HepG2 (cell line): ENCODE measurements around the gene EEFSEC. TPM values are rescaled to one million over a fixed set of nuclear protein-coding genes. Genes with fewer than 3 reads are reported as not detected.

ENCODE experiments used
- ATAC-seq: fragments of 200-7000 bp; cut with Tn5 transposase; 3 replicates; pipeline ENCODE4 v1.9.1; 2020; ENCODE audit warnings: mild to moderate bottlenecking, moderate library complexity
- BruUV-seq: library from RNA; stranded (reverse); fragments of 400-500 nt; replicated peaks from 2 replicates; lab custom pipeline; 2021; lab: Mats Ljungman, UMichigan
- CTCF ChIA-PET: fragments of 300-600 bp; formaldehyde crosslinking; extraction: SDS; loops from one replicate; lab custom pipeline; 2021; ENCODE audit warnings: low total read pairs, inconsistent platforms, low intra/inter-chr PET ratio; lab: Yijun Ruan, JAX
- POLR2A ChIA-PET: fragments of 350-600 bp; sonication (Branson Sonifier 250); formaldehyde crosslinking; loops from one replicate; lab custom pipeline; 2020; ENCODE audit warnings: antibody characterized with exemption, inconsistent platforms; lab: Yijun Ruan, JAX
- DNase-seq: peaks from one replicate; pipeline ENCODE4 v3.0.0-alpha.2; 2015; ENCODE audit warnings: low spot score
- FAIRE-seq: peaks from 3 replicates; lab custom pipeline; 2011; peaks lifted over from hg19 to GRCh38; lab: Jason Lieb, UNC
- H2AFZ ChIP-seq: one replicate; pipeline ENCODE4 v1.6.1; 2011; ENCODE audit warnings: low read length, inconsistent platforms
- H3K27ac ChIP-seq: fragments of 300-600 bp; 3 replicates; pipeline ENCODE4 v1.8.0; 2011; ENCODE audit warnings: mixed run types, mild to moderate bottlenecking, mixed read lengths, low read length, inconsistent platforms; ENCODE audit not compliant: insufficient read depth; ENCODE audit errors: extremely low read length
- H3K27me3 ChIP-seq, 2 experiments: fragments of 200-600 bp in 1 of 2; 2 replicates in 1 of 2; 3 replicates in 1 of 2; pipeline versions ENCODE4 v1.6.0 to v1.8.0; 2011; ENCODE audit warnings: low read length in 2 of 2, mild to moderate bottlenecking in 2 of 2, moderate library complexity in 2 of 2, inconsistent platforms in 1 of 2; ENCODE audit not compliant: insufficient read depth in 2 of 2, control insufficient read depth in 1 of 2
- H3K36me3 ChIP-seq, 2 experiments: fragments of 200-600 bp in 1 of 2; replicated peaks in 1 of 2; 2 replicates in 1 of 2; 3 replicates in 1 of 2; pipeline versions ENCODE4 v1.5.1 to v1.8.0; 2011; ENCODE audit warnings: low read length in 2 of 2, inconsistent platforms in 1 of 2; ENCODE audit not compliant: insufficient read depth in 2 of 2, control insufficient read depth in 1 of 2
- H3K4me1 ChIP-seq: 2 replicates; pipeline ENCODE4 v1.5.1; 2012; ENCODE audit warnings: low read length, inconsistent platforms; ENCODE audit not compliant: insufficient read depth
- H3K4me2 ChIP-seq: 2 replicates; pipeline ENCODE4 v1.6.0; 2011; ENCODE audit warnings: low read depth, low read length, inconsistent platforms
- H3K4me3 ChIP-seq, 3 experiments: fragments of 200-600 bp in 1 of 3; sonication (generic), shearing (Covaris generic) in 1 of 3; replicated peaks in 1 of 3; 2 replicates each; pipeline ENCODE4 v1.5.1; 2011 to 2016; ENCODE audit warnings: low read length in 3 of 3, inconsistent platforms in 2 of 3, low read depth in 2 of 3, mild to moderate bottlenecking in 2 of 3, control low read depth in 1 of 3, mixed read lengths in 1 of 3; ENCODE audit not compliant: insufficient read depth in 1 of 3
- H3K79me2 ChIP-seq: one replicate; pipeline ENCODE4 v1.6.1; 2011; ENCODE audit warnings: low read length, inconsistent platforms; ENCODE audit not compliant: insufficient read depth
- H3K9ac ChIP-seq: 2 replicates; pipeline ENCODE4 v1.6.0; 2011; ENCODE audit warnings: mild to moderate bottlenecking, low read depth, low read length, inconsistent platforms; ENCODE audit not compliant: insufficient read depth
- H3K9me3 ChIP-seq: 2 replicates; pipeline ENCODE4 v1.5.1; 2012; ENCODE audit warnings: mild to moderate bottlenecking, low read length
- H4K20me1 ChIP-seq: 2 replicates; pipeline ENCODE4 v1.6.0; 2011; ENCODE audit warnings: inconsistent platforms, mild to moderate bottlenecking, low read length, moderate library complexity; ENCODE audit not compliant: insufficient read depth
- CBX5 ChIP-seq: sonication (generic); formaldehyde crosslinking; IDR thresholded peaks from 2 replicates; pipeline ENCODE4 v1.4.0; 2020; ENCODE audit warnings: missing genetic modification reagents, borderline replicate concordance
- DBP ChIP-seq: sonication (generic); formaldehyde crosslinking; IDR thresholded peaks from 2 replicates; pipeline ENCODE4 v1.4.0; 2020; ENCODE audit warnings: missing genetic modification reagents; ENCODE audit errors: not compliant biosample characterization
- DNMT3B ChIP-seq: conservative IDR thresholded peaks from 2 replicates; pipeline ENCODE4 v1.6.1; 2016; ENCODE audit warnings: missing biosample characterization, control low read depth
- FOXO4 ChIP-seq: sonication (generic); formaldehyde crosslinking; conservative IDR thresholded peaks from 2 replicates; pipeline ENCODE4 v1.8.1; 2023; ENCODE audit warnings: missing genetic modification reagents
- HMGXB4 ChIP-seq, 2 experiments: sonication (generic) in 1 of 2; formaldehyde crosslinking in 1 of 2; IDR thresholded peaks; 2 replicates each; pipeline versions ENCODE4 v1.4.0 to v1.6.1; 2018 to 2020; ENCODE audit warnings: missing genetic modification reagents in 2 of 2, borderline replicate concordance in 1 of 2, low read depth in 1 of 2, mild to moderate bottlenecking in 1 of 2, missing biosample characterization in 1 of 2
- JUND ChIP-seq: sonication (generic); formaldehyde crosslinking; IDR thresholded peaks from 2 replicates; pipeline ENCODE4 v1.8.0; 2022; ENCODE audit warnings: mild to moderate bottlenecking, missing genetic modification reagents
- MIXL1 ChIP-seq: IDR thresholded peaks from 2 replicates; pipeline ENCODE4 v1.6.1; 2016
- MYNN ChIP-seq: sonication (generic); formaldehyde crosslinking; IDR thresholded peaks from 2 replicates; pipeline ENCODE4 v1.4.0; 2020; ENCODE audit warnings: mild to moderate bottlenecking, low read depth, missing genetic modification reagents
- RFX3 ChIP-seq: IDR thresholded peaks from 2 replicates; pipeline ENCODE4 v1.6.1; 2016; ENCODE audit warnings: missing biosample characterization, missing genetic modification reagents
- TEF ChIP-seq: sonication (generic); formaldehyde crosslinking; IDR thresholded peaks from 2 replicates; pipeline ENCODE4 v1.5.0; 2020; ENCODE audit warnings: missing genetic modification reagents
- XBP1 ChIP-seq: sonication (generic); formaldehyde crosslinking; IDR thresholded peaks from 2 replicates; pipeline ENCODE4 v1.5.0; 2020; ENCODE audit warnings: missing genetic modification reagents
- ZFP37 ChIP-seq: sonication (generic); formaldehyde crosslinking; IDR thresholded peaks from 2 replicates; pipeline ENCODE4 v1.4.0; 2020; ENCODE audit warnings: missing genetic modification reagents, borderline replicate concordance
- ZNF747 ChIP-seq: sonication (generic); formaldehyde crosslinking; IDR thresholded peaks from 2 replicates; pipeline ENCODE4 v1.8.1; 2023; ENCODE audit warnings: missing genetic modification reagents, mild to moderate bottlenecking, borderline replicate concordance
- ZSCAN30 ChIP-seq: sonication (generic); formaldehyde crosslinking; IDR thresholded peaks from 2 replicates; pipeline ENCODE4 v1.5.0; 2020; ENCODE audit warnings: mild to moderate bottlenecking, missing genetic modification reagents
- ZXDC ChIP-seq: sonication (generic); formaldehyde crosslinking; IDR thresholded peaks from 2 replicates; pipeline ENCODE4 v1.5.0; 2020; ENCODE audit warnings: mild to moderate bottlenecking, missing genetic modification reagents
- WGBS: methylation state at CpG from one replicate; pipeline ENCODE4 v1.1.6; 2017; ENCODE audit warnings: low lambda C conversion rate; 5-methylcytosine and 5-hydroxymethylcytosine counted together
- in situ Hi-C: cut with HindIII; loops from 2 replicates; pipeline ENCODE4 v1.10.0; 2017; ENCODE audit warnings: low pct_unique_long_range_greater_than_20kb; ENCODE audit not compliant: extremely low pct_ligation_motif_present
- intact Hi-C: fragments of 100-400 bp; cut with micrococcal nuclease; formaldehyde crosslinking; loops from one replicate; pipeline ENCODE4 v1.10.0; 2022; ENCODE audit not compliant: unreplicated experiment
- polyA plus RNA-seq, 8 experiments: library from polyadenylated mRNA; depleted of rRNA in 3 of 8; stranded (reverse) in 7 of 8; unstranded in 1 of 8; fragments of >200 nt; fragmentation: Illumina TruSeq in 4 of 8; extraction: Trizol in 4 of 8; gene quantifications; 2 replicates each; pipeline versions ENCODE4 v1.2.1 to v1.2.3, GENCODE V29; 2011 to 2016; ENCODE audit warnings: low read depth in 4 of 8, missing spikeins in 1 of 8, mixed read lengths in 1 of 8; ENCODE audit not compliant: insufficient read depth in 1 of 8
- total RNA-seq, 5 experiments: library from RNA; depleted of rRNA; stranded (reverse); fragments of >200 nt; fragmentation: Illumina TruSeq; extraction: Trizol; gene quantifications; 2 replicates each; pipeline ENCODE4 v1.2.3, GENCODE V29; 2016; ENCODE audit warnings: low read depth in 1 of 5

The EEFSEC gene
- total and polyA plus RNA-seq, 2 of the 13 experiments (the other 11 are each of a cell fraction or from before 2014, with no cell fraction given) = 6.4 to 24.2 TPM

GRCh38 chr3:128190501-128190900, 37.2 kb downstream of the EEFSEC start:
- peaks cover 18% of the 10 kb centered on the region for H3K4me1 ChIP-seq
- H4K20me1 ChIP-seq = peaks cover 3% of the 10 kb centered on the region; the same call in 1 of the 2 replicates
- no peak overlapping the region for H3K4me2 ChIP-seq
- peaks cover 4 to 9% of the 10 kb centered on the region in 2 experiments; a peak in 1 of 5 replicates for H3K36me3 ChIP-seq
- TF ChIP-seq JUND (CRISPR knock-in tag) = no peak
- TF ChIP-seq TEF (CRISPR knock-in tag) = no peak
- TF ChIP-seq DNMT3B = no peak
- no peak for TF ChIP-seq DBP (CRISPR knock-in tag)
- TF ChIP-seq XBP1 (CRISPR knock-in tag) = no peak
- no peak for TF ChIP-seq FOXO4 (CRISPR knock-in tag)
- TF ChIP-seq ZNF747 (CRISPR knock-in tag) = no peak
- no peak for TF ChIP-seq RFX3 (CRISPR knock-in tag)
- no peak for TF ChIP-seq HMGXB4 (CRISPR knock-in tag; IDR thresholded peaks at IDR 0.05; ENCODE audit: borderline replicate concordance in 1 of 2, low read depth in 1 of 2)
- TF ChIP-seq ZFP37 = no peak
- TF ChIP-seq MIXL1 = no peak
- no peak for TF ChIP-seq ZSCAN30
- no peak for TF ChIP-seq ZXDC (CRISPR knock-in tag)
- no peak for TF ChIP-seq CBX5 (CRISPR knock-in tag)
- TF ChIP-seq MYNN = no peak
- no peak overlapping the region for H3K9ac ChIP-seq
- DNase-seq (no peak), FAIRE-seq (no peak), ATAC-seq (no peak)
- intact Hi-C loops = no loop called here
- ChIA-PET CTCF (no interaction called here), POLR2A (no interaction called here)
- H2AFZ ChIP-seq = no peak overlapping the region
- in situ Hi-C loops = no loop called here
- no peak overlapping the region for H3K4me3 ChIP-seq
- H3K27ac ChIP-seq = no peak overlapping the region
- no TSS peak for BruUV-seq
- WGBS = 86% methylated on average over 1 of the region's 1 CpG
- peaks cover 29% of the 10 kb centered on the region for H3K79me2 ChIP-seq
- no peaks in the 10 kb centered on the region for H3K27me3 ChIP-seq
- H3K9me3 ChIP-seq = no peaks in the 10 kb centered on the region
